Spinal cord (tissue), 10 donors: ENCODE results near the gene BIRC2. TPM values are rescaled to one million over a fixed set of nuclear protein-coding genes. Genes with fewer than 3 reads are reported as not detected.
A peak's percentile ranks its signal among the peaks of the same experiment; 100 is the strongest.

Experiments
- DNase-seq, 6 donors: peaks; one replicate each; pipeline versions ENCODE4 v3.0.0 to v3.0.0-alpha.2; 2013 to 2015; ENCODE audit warnings: low spot score in 6 of 6, low read depth in 4 of 6
- H3K27ac ChIP-seq: one replicate; pipeline ENCODE4 v1.5.1; 2013; ENCODE audit warnings: low read depth, low read length, control low read depth
- H3K27me3 ChIP-seq: one replicate; pipeline ENCODE4 v1.6.1; 2013; ENCODE audit warnings: low read length; ENCODE audit not compliant: control insufficient read depth, insufficient read depth
- H3K36me3 ChIP-seq: one replicate; pipeline ENCODE4 v1.6.1; 2013; ENCODE audit warnings: low read length; ENCODE audit not compliant: control insufficient read depth, insufficient read depth
- H3K4me1 ChIP-seq: one replicate; pipeline ENCODE4 v1.6.1; 2013; ENCODE audit warnings: low read length; ENCODE audit not compliant: control insufficient read depth, insufficient read depth
- H3K4me3 ChIP-seq: one replicate; pipeline ENCODE4 v1.5.1; 2013; ENCODE audit warnings: low read depth, low read length, control low read depth
- H3K9me3 ChIP-seq: one replicate; pipeline ENCODE4 v1.6.1; 2013; ENCODE audit warnings: low read length; ENCODE audit not compliant: control insufficient read depth, insufficient read depth
- WGBS: methylation state at CpG from one replicate; pipeline ENCODE4 v1.1.5; 2013; ENCODE audit warnings: missing lambda C conversion rate; ENCODE audit not compliant: insufficient coverage; 5-methylcytosine and 5-hydroxymethylcytosine counted together
- polyA plus RNA-seq, 2 donors: library from polyadenylated mRNA; unstranded; fragments of 120-200 nt; gene quantifications; one replicate each; pipeline ENCODE4 v1.2.1, GENCODE V29; 2013; ENCODE audit not compliant: insufficient read length in 2 of 2
- total RNA-seq, 2 donors: library from RNA; depleted of rRNA in 1 of 2; stranded (reverse); fragments of 120-200 nt in 1 of 2; fragments of >200 nt in 1 of 2; gene quantifications; one replicate each; pipeline versions ENCODE4 v1.2.3 to v1.2.4, GENCODE V29; 2013 to 2014
- donor health status: healthy.

Gene BIRC2
- total and polyA plus RNA-seq, 4 donors, result 47.1 to 109 (median 76.9) TPM

- H3K36me3 ChIP-seq, result peaks cover 14% of the 10 kb centered on the region
- no peaks in the 10 kb centered on the region for H3K27me3 ChIP-seq
- no peaks in the 10 kb centered on the region for H3K9me3 ChIP-seq
- no peak for DNase-seq
- WGBS, result 94% methylated on average over 3 of the region's 3 CpGs
- no peak overlapping the region for H3K4me3 ChIP-seq
- no peak overlapping the region for H3K27ac ChIP-seq
- H3K4me1 ChIP-seq, result peaks cover 6% of the 10 kb centered on the region
Observed at GRCh38 chr11:102383839-102384238, 36.8 kb downstream of the BIRC2 start.

GRCh38 chr11:102384419-102385079 is 37.5 kb downstream of the BIRC2 start:
- DNase-seq, result no peak
- Histone ChIP-seq H3K9me3 (no peaks in the 10 kb centered on the region), H3K4me1 (peaks cover 6% of the 10 kb centered on the region), H3K27ac (no peak overlapping the region), H3K4me3 (no peak overlapping the region), H3K27me3 (no peaks in the 10 kb centered on the region), H3K36me3 (peaks cover 14% of the 10 kb centered on the region)
- 86% methylated on average over 7 of the region's 15 CpGs for WGBS

GRCh38 chr11:102385085-102386007 is 38.3 kb downstream of the BIRC2 start:
- Histone ChIP-seq H3K4me1 (peaks cover 6% of the 10 kb centered on the region), H3K4me3 (no peak overlapping the region), H3K27ac (no peak overlapping the region), H3K9me3 (no peaks in the 10 kb centered on the region), H3K36me3 (peaks cover 14% of the 10 kb centered on the region), H3K27me3 (no peaks in the 10 kb centered on the region)
- WGBS, result no CpG with 5 or more reads among the region's 5 CpGs
- DNase-seq, result no peak

- no peaks in the 10 kb centered on the region for H3K9me3 ChIP-seq
- no peak overlapping the region for H3K27ac ChIP-seq
- peaks cover 6% of the 10 kb centered on the region for H3K4me1 ChIP-seq
- H3K27me3 ChIP-seq, result no peaks in the 10 kb centered on the region
- WGBS, result no CpG with 5 or more reads among the region's 2 CpGs
- H3K4me3 ChIP-seq, result no peak overlapping the region
- no peak for DNase-seq
- H3K36me3 ChIP-seq, result peaks cover 20% of the 10 kb centered on the region
Observed at GRCh38 chr11:102386136-102386734, 39.2 kb downstream of the BIRC2 start.

DNA sequence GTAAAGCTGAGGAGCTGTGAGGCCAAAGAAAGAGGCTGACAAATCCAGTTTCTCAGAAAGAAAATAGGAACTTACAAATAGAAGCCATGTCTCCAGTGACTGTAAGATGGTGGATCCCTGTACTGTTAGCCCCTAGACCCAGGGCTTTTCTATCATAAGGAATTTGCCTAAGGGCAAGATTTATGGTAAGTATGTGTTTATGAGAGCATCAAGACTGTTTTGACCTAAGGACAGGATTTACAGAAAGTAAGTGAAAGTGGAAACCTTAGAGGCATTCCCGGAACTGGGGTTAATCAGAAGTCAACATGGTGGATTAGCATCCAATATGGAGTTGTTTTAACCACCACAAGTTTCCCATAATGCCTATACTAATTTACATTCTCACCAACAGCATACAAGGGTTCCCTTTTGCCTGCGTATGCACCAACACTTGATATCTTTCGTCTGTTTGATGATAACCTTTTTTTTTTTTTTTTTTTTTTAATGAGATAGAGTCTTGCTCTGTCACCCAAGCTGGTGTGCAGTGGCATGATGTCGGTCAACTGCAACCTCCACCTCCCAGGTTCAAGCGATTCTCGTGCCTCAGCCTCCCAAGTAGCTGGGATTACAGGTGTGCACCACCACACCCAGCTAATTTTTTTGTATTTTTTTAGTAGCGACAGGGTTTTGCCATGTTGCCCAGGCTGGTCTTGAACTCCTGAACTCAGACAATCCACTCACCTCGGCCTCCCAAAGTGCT is 40.2 kb downstream of the BIRC2 start:
- Histone ChIP-seq H3K27ac (no peak overlapping the region), H3K36me3 (peaks cover 28% of the 10 kb centered on the region), H3K9me3 (no peaks in the 10 kb centered on the region), H3K4me1 (peaks cover 10% of the 10 kb centered on the region), H3K27me3 (no peaks in the 10 kb centered on the region), H3K4me3 (no peak overlapping the region)
- WGBS, result no CpG with 5 or more reads among the region's 8 CpGs
- no peak for DNase-seq

- DNase-seq, result no peak
- Histone ChIP-seq H3K9me3 (no peaks in the 10 kb centered on the region), H3K27ac (no peak overlapping the region), H3K4me3 (no peak overlapping the region), H3K36me3 (peaks cover 37% of the 10 kb centered on the region), H3K4me1 (peaks cover 9% of the 10 kb centered on the region), H3K27me3 (no peaks in the 10 kb centered on the region)
- WGBS, result no CpG with 5 or more reads among the region's 4 CpGs
Observed at GRCh38 chr11:102389253-102389652, 42.2 kb downstream of the BIRC2 start.

DNA sequence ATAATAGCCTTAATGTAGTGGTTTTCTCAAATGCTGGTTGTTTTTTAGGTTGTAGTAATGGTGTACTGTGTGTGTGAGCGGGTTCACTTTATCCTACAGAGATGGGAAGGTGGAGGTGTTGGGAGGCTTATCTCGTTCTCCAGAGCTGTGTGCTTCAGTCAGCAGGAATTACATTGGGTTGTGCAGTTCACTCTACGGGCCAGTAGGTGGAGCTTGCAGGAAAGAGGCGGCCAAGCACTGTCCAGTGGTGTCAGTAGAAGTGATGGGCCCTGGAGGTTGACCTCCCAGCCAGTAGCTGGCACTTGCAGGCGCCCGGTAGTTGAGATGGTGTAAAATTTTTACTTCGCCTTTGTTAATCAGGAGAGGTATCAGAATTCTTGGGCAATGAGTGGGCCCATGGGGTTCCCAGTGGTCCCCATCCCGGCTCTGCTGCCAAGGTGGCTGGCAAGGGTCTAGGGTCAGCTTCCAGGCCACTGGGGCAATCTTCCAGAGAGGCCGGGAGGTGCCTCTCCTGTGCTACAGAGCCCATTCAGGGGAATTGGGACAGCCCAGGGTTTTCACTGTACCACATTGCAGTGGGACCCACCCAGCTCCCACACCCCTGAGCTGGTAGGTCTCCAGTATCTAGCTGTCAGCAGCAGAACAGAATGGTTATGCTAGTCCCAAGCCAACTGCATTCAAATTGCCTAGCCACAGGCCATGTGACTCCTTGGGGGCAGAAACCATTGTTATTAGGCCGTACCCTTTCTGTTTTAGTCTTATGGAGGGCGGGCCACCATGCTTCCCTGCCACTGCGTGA is 43.9 kb downstream of the BIRC2 start:
- no peak overlapping the region for H3K27ac ChIP-seq
- H3K9me3 ChIP-seq, result no peaks in the 10 kb centered on the region
- H3K36me3 ChIP-seq, result peaks cover 32% of the 10 kb centered on the region
- no peaks in the 10 kb centered on the region for H3K27me3 ChIP-seq
- H3K4me1 ChIP-seq, result peaks cover 5% of the 10 kb centered on the region
- WGBS, result 72% methylated on average over 11 of the region's 12 CpGs
- DNase-seq, result peak in 3 of 6 donors; percentile 5 to 58 (median 49)
- no peak overlapping the region for H3K4me3 ChIP-seq

- H3K4me3 ChIP-seq, result no peak overlapping the region
- peaks cover 5% of the 10 kb centered on the region for H3K4me1 ChIP-seq
- H3K9me3 ChIP-seq, result no peaks in the 10 kb centered on the region
- no peak for DNase-seq
- no peaks in the 10 kb centered on the region for H3K27me3 ChIP-seq
- 97% methylated on average over 3 of the region's 4 CpGs for WGBS
- peaks cover 33% of the 10 kb centered on the region for H3K36me3 ChIP-seq
- no peak overlapping the region for H3K27ac ChIP-seq
Observed at GRCh38 chr11:102391549-102392237, 44.7 kb downstream of the BIRC2 start.
